Effector CD4-positive, alpha-beta T cell (primary cell): ENCODE results near the gene SMAD3.
A peak's percentile ranks its signal among the peaks of the same experiment; 100 is the strongest.
"Not testable (repeated sequence)": the region's sequence is repeated elsewhere in the genome, so short reads cannot be mapped to it uniquely, and the experiment has no call there.

Experiments
- DNase-seq: peaks from one replicate; pipeline ENCODE4 v3.0.0-alpha.2; 2020

SMAD3 gene

GRCh38 chr15:67114846-67115585 is 49.6 kb downstream of the SMAD3 start:
- no peak for DNase-seq

- no peak for DNase-seq
These were observed 50.2 kb downstream of the SMAD3 start for GRCh38 chr15:67115586-67115969.

GRCh38 chr15:67116742-67117141 is 51.3 kb downstream of the SMAD3 start:
- no peak for DNase-seq

GRCh38 chr15:67117370-67117769 is 52.0 kb downstream of the SMAD3 start:
- no peak for DNase-seq

GRCh38 chr15:67118808-67119207 is 53.4 kb downstream of the SMAD3 start:
- no peak for DNase-seq

- DNase-seq: no peak
These were observed 53.9 kb downstream of the SMAD3 start for GRCh38 chr15:67119238-67119846.

- DNase-seq: no peak
These were observed 54.8 kb downstream of the SMAD3 start for GRCh38 chr15:67120009-67120838.

GRCh38 chr15:67120839-67121643 is 55.6 kb downstream of the SMAD3 start:
- peak; percentile 86 for DNase-seq

- DNase-seq: no peak
These were observed 56.5 kb downstream of the SMAD3 start for GRCh38 chr15:67121644-67122605.

- DNase-seq: not testable (repeated sequence)
These were observed 57.4 kb downstream of the SMAD3 start for GRCh38 chr15:67122816-67123215.

- DNase-seq: not testable (repeated sequence)
These were observed 57.9 kb downstream of the SMAD3 start for GRCh38 chr15:67123291-67123690.

- no peak for DNase-seq
These were observed 58.7 kb downstream of the SMAD3 start for GRCh38 chr15:67124111-67124510.

- DNase-seq: no peak
These were observed 59.6 kb downstream of the SMAD3 start for GRCh38 chr15:67124911-67125588.

- DNase-seq: no peak
These were observed 60.4 kb downstream of the SMAD3 start for GRCh38 chr15:67125589-67126502.

- DNase-seq: no peak
These were observed 61.3 kb downstream of the SMAD3 start for GRCh38 chr15:67126551-67127330.

- no peak for DNase-seq
These were observed 61.9 kb downstream of the SMAD3 start for GRCh38 chr15:67127331-67127664.

GRCh38 chr15:67127965-67128364 is 62.6 kb downstream of the SMAD3 start:
- DNase-seq: no peak

GRCh38 chr15:67130166-67130565 is 64.8 kb downstream of the SMAD3 start:
- DNase-seq: no peak
